SK-N-SH treated with all-trans-retinoic acid at 6 μM for 48 hours (cell line): ENCODE measurements around the gene FRMD8.
A peak's percentile ranks its signal among the peaks of the same experiment; 100 is the strongest.

Experiments used
- ATAC-seq: fragments of 200-7000 bp; cut with Tn5 transposase; 3 replicates; pipeline ENCODE4 v1.9.1; 2020; ENCODE audit warnings: mild to moderate bottlenecking, moderate library complexity
- ARNTL ChIP-seq: fragments of 450-650 bp; formaldehyde crosslinking; IDR thresholded peaks from 2 replicates; pipeline ENCODE4 v1.5.0; 2020; ENCODE audit warnings: low read depth, mild to moderate bottlenecking, moderate library complexity, borderline replicate concordance
- BACH2 ChIP-seq: fragments of 250-450 bp; sonication (Bioruptor Pico); IDR thresholded peaks from 2 replicates; pipeline ENCODE4 v1.9.0; 2021; ENCODE audit warnings: mild to moderate bottlenecking, borderline replicate concordance
- CREB5 ChIP-seq: fragments of 250-450 bp; sonication (Bioruptor Pico); IDR thresholded peaks from 2 replicates; pipeline ENCODE4 v1.5.1; 2020; ENCODE audit warnings: low read depth, mild to moderate bottlenecking, moderate library complexity
- CSDC2 ChIP-seq: fragments of 250-450 bp; sonication (Bioruptor Pico); IDR thresholded peaks from 2 replicates; pipeline ENCODE4 v1.5.0; 2020; ENCODE audit warnings: mild to moderate bottlenecking, moderate library complexity
- CSRNP3 ChIP-seq: fragments of 250-450 bp; sonication (Bioruptor Pico); IDR thresholded peaks from 2 replicates; pipeline ENCODE4 v1.5.1; 2021; ENCODE audit warnings: mild to moderate bottlenecking, moderate library complexity
- ESRRG ChIP-seq: fragments of 250-450 bp; sonication (Bioruptor Pico); IDR thresholded peaks from 2 replicates; pipeline ENCODE4 v1.6.1; 2021; ENCODE audit warnings: mild to moderate bottlenecking
- GLIS3 ChIP-seq: fragments of 250-450 bp; sonication (Bioruptor Pico); IDR thresholded peaks from 2 replicates; pipeline ENCODE4 v1.5.0; 2020; ENCODE audit warnings: mild to moderate bottlenecking, moderate library complexity
- ISL1 ChIP-seq: fragments of 250-450 bp; sonication (Bioruptor Pico); IDR thresholded peaks from 2 replicates; pipeline ENCODE4 v2.1.2; 2022; ENCODE audit warnings: mild to moderate bottlenecking, moderate library complexity
- OSR1 ChIP-seq: fragments of 250-450 bp; sonication (Bioruptor Pico); IDR thresholded peaks from 2 replicates; pipeline ENCODE4 v1.8.0; 2022; ENCODE audit warnings: moderate library complexity, mild to moderate bottlenecking, inconsistent platforms
- PPARA ChIP-seq: fragments of 250-450 bp; sonication (Bioruptor Pico); IDR thresholded peaks from 2 replicates; pipeline ENCODE4 v1.5.0; 2020; ENCODE audit warnings: mild to moderate bottlenecking, borderline replicate concordance
- RARB ChIP-seq: fragments of 250-450 bp; sonication (Bioruptor Pico); IDR thresholded peaks from 2 replicates; pipeline ENCODE4 v1.8.0; 2021; ENCODE audit warnings: mild to moderate bottlenecking, moderate library complexity
- SNAI2 ChIP-seq: fragments of 250-450 bp; sonication (Bioruptor Pico); IDR thresholded peaks from 2 replicates; pipeline ENCODE4 v1.5.0; 2020; ENCODE audit warnings: mild to moderate bottlenecking, moderate library complexity
- TCF4 ChIP-seq: fragments of 250-450 bp; sonication (Bioruptor Pico); IDR thresholded peaks from 2 replicates; pipeline ENCODE4 v1.8.0; 2021; ENCODE audit warnings: mild to moderate bottlenecking, moderate library complexity, borderline replicate concordance
- TOX ChIP-seq: fragments of 250-450 bp; sonication (Bioruptor Pico); IDR thresholded peaks from 2 replicates; pipeline ENCODE4 v1.8.0; 2021; ENCODE audit warnings: mild to moderate bottlenecking, moderate library complexity, borderline replicate concordance
- TSHZ2 ChIP-seq: fragments of 250-450 bp; sonication (Bioruptor Pico); IDR thresholded peaks from 2 replicates; pipeline ENCODE4 v1.5.0; 2020; ENCODE audit warnings: mild to moderate bottlenecking, moderate library complexity
- ZC3H10 ChIP-seq: fragments of 250-450 bp; sonication (Bioruptor Pico); IDR thresholded peaks from 2 replicates; pipeline ENCODE4 v1.5.1; 2021; ENCODE audit warnings: mild to moderate bottlenecking, moderate library complexity
- ZFP3 ChIP-seq: fragments of 250-450 bp; sonication (Bioruptor Pico); IDR thresholded peaks from 2 replicates; pipeline ENCODE4 v1.5.0; 2020; ENCODE audit warnings: mild to moderate bottlenecking, moderate library complexity
- ZFP30 ChIP-seq: fragments of 450-650 bp; formaldehyde crosslinking; IDR thresholded peaks from 2 replicates; pipeline ENCODE4 v1.5.0; 2022; ENCODE audit warnings: mild to moderate bottlenecking, moderate library complexity
- ZNF565 ChIP-seq: fragments of 450-650 bp; formaldehyde crosslinking; conservative IDR thresholded peaks from 2 replicates; pipeline ENCODE4 v1.5.0; 2020; ENCODE audit warnings: low read depth, mild to moderate bottlenecking, moderate library complexity
- ZNF70 ChIP-seq: fragments of 450-650 bp; formaldehyde crosslinking; IDR thresholded peaks from 2 replicates; pipeline ENCODE4 v1.5.0; 2020; ENCODE audit warnings: mild to moderate bottlenecking, moderate library complexity
- ZNF8 ChIP-seq: fragments of 450-650 bp; formaldehyde crosslinking; IDR thresholded peaks from 2 replicates; pipeline ENCODE4 v1.5.0; 2020; ENCODE audit warnings: mild to moderate bottlenecking, moderate library complexity
- TF ChIP-seq, protein P1 (sequence below): fragments of 250-450 bp; sonication (Bioruptor Pico); IDR thresholded peaks from 2 replicates; pipeline ENCODE4 v1.8.0; 2021; ENCODE audit warnings: low read depth, mild to moderate bottlenecking, moderate library complexity, borderline replicate concordance
- TF ChIP-seq, protein P2 (sequence below): fragments of 250-450 bp; sonication (Bioruptor Pico); IDR thresholded peaks from 2 replicates; pipeline ENCODE4 v1.8.0; 2020; ENCODE audit warnings: mild to moderate bottlenecking, moderate library complexity, borderline replicate concordance

The FRMD8 gene

DNA sequence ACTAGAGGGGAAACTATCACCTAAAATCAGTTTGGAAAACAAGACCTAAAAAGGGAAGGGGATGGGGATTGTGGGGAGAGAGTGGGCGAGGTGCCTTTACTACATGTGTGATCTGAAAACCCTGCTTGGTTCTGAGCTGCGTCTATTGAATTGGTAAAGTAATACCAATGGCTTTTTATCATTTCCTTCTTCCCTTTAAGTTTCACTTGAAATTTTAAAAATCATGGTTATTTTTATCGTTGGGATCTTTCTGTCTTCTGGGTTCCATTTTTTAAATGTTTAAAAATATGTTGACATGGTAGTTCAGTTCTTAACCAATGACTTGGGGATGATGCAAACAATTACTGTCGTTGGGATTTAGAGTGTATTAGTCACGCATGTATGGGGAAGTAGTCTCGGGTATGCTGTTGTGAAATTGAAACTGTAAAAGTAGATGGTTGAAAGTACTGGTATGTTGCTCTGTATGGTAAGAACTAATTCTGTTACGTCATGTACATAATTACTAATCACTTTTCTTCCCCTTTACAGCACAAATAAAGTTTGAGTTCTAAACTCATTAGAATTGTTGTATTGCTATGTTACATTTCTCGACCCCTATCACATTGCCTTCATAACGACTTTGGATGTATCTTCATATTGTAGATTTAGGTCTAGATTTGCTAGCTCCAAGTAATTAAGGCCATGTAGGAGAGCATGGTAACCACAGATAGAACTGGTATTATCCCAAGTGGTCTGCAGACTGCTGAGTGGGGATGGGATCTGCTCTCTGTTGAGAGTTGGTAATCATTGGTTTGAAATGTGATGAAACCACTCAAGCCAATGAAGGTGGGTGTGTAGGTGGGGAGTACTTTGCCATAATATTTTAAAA, 39.8 kb downstream of the FRMD8 start (continued):
- TF ChIP-seq ESRRG (CRISPR knock-in tag) (peak; percentile 78), RARB (CRISPR knock-in tag) (no peak; the same call in none of the 2 replicates)

DNA sequence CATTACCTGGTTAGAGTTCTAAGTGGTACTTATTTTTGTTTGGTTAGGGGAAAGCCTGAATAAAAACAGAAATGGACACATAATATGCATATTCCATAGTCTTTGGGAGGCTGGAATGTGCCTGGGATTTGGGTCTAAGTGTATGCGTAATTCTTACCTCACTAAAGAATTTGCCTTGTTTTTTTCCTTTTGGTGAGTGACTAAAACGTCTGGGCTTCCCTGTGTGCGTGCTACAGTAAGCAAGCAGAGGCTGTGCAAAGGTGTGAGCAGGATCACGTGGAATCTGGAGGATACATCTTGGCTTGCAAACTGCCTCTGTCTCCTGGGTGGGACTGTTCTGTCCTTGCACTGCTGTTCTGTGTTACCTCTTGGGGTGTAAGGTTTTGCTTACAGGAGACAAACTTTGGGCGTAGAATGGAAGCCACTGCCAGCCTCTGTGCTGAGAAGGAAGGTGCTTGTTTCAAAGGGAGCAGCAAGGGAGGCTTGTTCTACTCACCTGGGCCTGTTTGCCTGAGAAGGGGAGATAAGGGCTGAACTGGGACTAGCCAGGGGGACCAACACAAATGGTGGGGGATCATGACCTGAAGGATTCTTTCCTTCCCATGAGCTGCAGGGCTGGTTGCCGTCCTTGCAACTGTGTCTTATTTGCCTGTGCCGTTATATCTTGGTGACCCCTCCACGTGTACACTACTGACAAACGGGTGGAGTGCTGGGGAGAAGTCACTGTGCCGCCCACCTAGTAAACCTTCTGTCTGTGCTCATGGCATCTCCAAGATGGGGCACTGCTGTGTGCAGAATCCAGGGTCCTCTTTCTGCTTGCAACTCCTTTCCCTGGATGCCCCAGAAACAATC, 40.6 kb downstream of the FRMD8 start:
- TF ChIP-seq RARB (CRISPR knock-in tag) (peak; percentile 85; the same call in 1 of the 2 replicates), CSRNP3 (CRISPR knock-in tag) (peak; percentile 56; the same call in 1 of the 2 replicates), CSDC2 (no peak; the same call in 1 of the 2 replicates), SNAI2 (no peak; the same call in 1 of the 2 replicates), ISL1 (CRISPR knock-in tag) (no peak), GLIS3 (CRISPR knock-in tag) (no peak; the same call in none of the 2 replicates), ZC3H10 (CRISPR knock-in tag) (peak; percentile 95), ZNF70 (CRISPR knock-in tag) (peak; percentile 9; the same call in 1 of the 2 replicates), TOX (peak; percentile 95), BACH2 (CRISPR knock-in tag) (no peak), ZNF565 (CRISPR knock-in tag) (no peak), CREB5 (CRISPR knock-in tag) (peak; percentile 3), ESRRG (CRISPR knock-in tag) (peak; percentile 10), ZFP3 (no peak), ZFP30 (CRISPR knock-in tag) (no peak; the same call in 1 of the 2 replicates), ZNF8 (peak; percentile 1; the same call in 1 of the 2 replicates), OSR1 (CRISPR knock-in tag) (no peak), ARNTL (CRISPR knock-in tag) (no peak; the same call in 1 of the 2 replicates), TSHZ2 (no peak), TCF4 (CRISPR knock-in tag) (no peak), PPARA (CRISPR knock-in tag) (0 out of 2 replicates have a peak, but pooled peaks have one; percentile 2)
- TF ChIP-seq, protein P1, sequence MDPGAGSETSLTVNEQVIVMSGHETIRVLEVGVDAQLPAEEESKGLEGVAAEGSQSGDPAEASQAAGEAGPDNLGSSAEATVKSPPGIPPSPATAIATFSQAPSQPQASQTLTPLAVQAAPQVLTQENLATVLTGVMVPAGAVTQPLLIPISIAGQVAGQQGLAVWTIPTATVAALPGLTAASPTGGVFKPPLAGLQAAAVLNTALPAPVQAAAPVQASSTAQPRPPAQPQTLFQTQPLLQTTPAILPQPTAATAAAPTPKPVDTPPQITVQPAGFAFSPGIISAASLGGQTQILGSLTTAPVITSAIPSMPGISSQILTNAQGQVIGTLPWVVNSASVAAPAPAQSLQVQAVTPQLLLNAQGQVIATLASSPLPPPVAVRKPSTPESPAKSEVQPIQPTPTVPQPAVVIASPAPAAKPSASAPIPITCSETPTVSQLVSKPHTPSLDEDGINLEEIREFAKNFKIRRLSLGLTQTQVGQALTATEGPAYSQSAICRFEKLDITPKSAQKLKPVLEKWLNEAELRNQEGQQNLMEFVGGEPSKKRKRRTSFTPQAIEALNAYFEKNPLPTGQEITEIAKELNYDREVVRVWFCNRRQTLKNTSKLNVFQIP = 0 out of 2 replicates have a peak, but pooled peaks have one; percentile 28
- TF ChIP-seq, protein P2, sequence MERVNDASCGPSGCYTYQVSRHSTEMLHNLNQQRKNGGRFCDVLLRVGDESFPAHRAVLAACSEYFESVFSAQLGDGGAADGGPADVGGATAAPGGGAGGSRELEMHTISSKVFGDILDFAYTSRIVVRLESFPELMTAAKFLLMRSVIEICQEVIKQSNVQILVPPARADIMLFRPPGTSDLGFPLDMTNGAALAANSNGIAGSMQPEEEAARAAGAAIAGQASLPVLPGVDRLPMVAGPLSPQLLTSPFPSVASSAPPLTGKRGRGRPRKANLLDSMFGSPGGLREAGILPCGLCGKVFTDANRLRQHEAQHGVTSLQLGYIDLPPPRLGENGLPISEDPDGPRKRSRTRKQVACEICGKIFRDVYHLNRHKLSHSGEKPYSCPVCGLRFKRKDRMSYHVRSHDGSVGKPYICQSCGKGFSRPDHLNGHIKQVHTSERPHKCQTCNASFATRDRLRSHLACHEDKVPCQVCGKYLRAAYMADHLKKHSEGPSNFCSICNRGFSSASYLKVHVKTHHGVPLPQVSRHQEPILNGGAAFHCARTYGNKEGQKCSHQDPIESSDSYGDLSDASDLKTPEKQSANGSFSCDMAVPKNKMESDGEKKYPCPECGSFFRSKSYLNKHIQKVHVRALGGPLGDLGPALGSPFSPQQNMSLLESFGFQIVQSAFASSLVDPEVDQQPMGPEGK (CRISPR knock-in tag) = peak; percentile 10; the same call in 1 of the 2 replicates
- TF ChIP-seq, all 23 proteins: peak for 11
- peak; percentile 3 for ATAC-seq
